HCT116 (cell line): ENCODE data around the gene ITGB6. TPM values are rescaled to one million over a fixed set of nuclear protein-coding genes. Genes with fewer than 3 reads are reported as not detected.

Source experiments
- ATAC-seq: fragments of 200-7000 bp; cut with Tn5 transposase; 2 replicates; pipeline ENCODE4 v1.9.1; 2020; ENCODE audit warnings: mild to moderate bottlenecking, moderate library complexity
- BruUV-seq: library from RNA; stranded (reverse); fragments of 400-500 nt; replicated peaks from 2 replicates; lab custom pipeline; 2021; lab: Mats Ljungman, UMichigan
- CTCF ChIA-PET: fragments of 300-600 bp; sonication (Branson Sonifier 250); formaldehyde crosslinking; loops from one replicate; lab custom pipeline; 2021; ENCODE audit warnings: antibody characterized with exemption; lab: Charles Lee
- POLR2A ChIA-PET: fragments of 300-600, 350-600 bp; sonication (Branson Sonifier 250); formaldehyde crosslinking; loops from one replicate; lab custom pipeline; 2021; ENCODE audit warnings: antibody characterized with exemption; lab: Charles Lee
- RAD21 ChIA-PET, 2 experiments: fragments of 300-600 bp; sonication (Branson Sonifier 250); formaldehyde crosslinking; loops; one replicate each; lab custom pipeline; 2023; ENCODE audit warnings: low total read pairs in 2 of 2; ENCODE audit not compliant: uncharacterized antibody in 2 of 2, unreplicated experiment in 2 of 2, low non-redundant PET in 1 of 2; lab: Charles Lee
- DNase-seq: peaks from one replicate; pipeline ENCODE4 v3.0.0-alpha.2; 2010; ENCODE audit warnings: low read depth, low spot score
- H2AFZ ChIP-seq: fragments of 200-600 bp; shearing (Covaris generic), sonication (generic); 2 replicates; pipeline ENCODE4 v1.6.1; 2017; ENCODE audit warnings: low read depth, mixed run types, mixed read lengths, antibody characterized with exemption, low read length; ENCODE audit not compliant: poor library complexity, severe bottlenecking
- H3K27ac ChIP-seq: 2 replicates; pipeline ENCODE4 v1.5.1; 2012; ENCODE audit warnings: low read depth, low read length
- H3K27me3 ChIP-seq: fragments of 200-600 bp; sonication (generic); 2 replicates; pipeline ENCODE4 v1.6.1; 2016; ENCODE audit warnings: mixed run types, low read length, mixed read lengths; ENCODE audit not compliant: insufficient read depth
- H3K36me3 ChIP-seq, 2 experiments: fragments of 200-500 bp in 1 of 2; fragments of 200-600 bp in 1 of 2; sonication (Bioruptor generic) in 1 of 2; sonication (generic) in 1 of 2; 2 replicates each; pipeline versions ENCODE4 v1.5.1 to v1.6.1; 2014 to 2016; ENCODE audit warnings: low read length in 2 of 2, inconsistent platforms in 1 of 2, mixed read lengths in 1 of 2, mixed run types in 1 of 2; ENCODE audit not compliant: insufficient read depth in 2 of 2, control insufficient read depth in 1 of 2
- H3K4me1 ChIP-seq, 2 experiments: fragments of 200-600 bp in 1 of 2; sonication (generic) in 1 of 2; 2 replicates each; pipeline versions ENCODE4 v1.5.1 to v1.6.1; 2012 to 2017; ENCODE audit warnings: low read length in 2 of 2, inconsistent platforms in 1 of 2, mild to moderate bottlenecking in 1 of 2, mixed read lengths in 1 of 2, mixed run types in 1 of 2, moderate library complexity in 1 of 2; ENCODE audit not compliant: insufficient read depth in 2 of 2, control insufficient read depth in 1 of 2
- H3K4me2 ChIP-seq: fragments of 200-600 bp; sonication (generic); 2 replicates; pipeline ENCODE4 v1.6.1; 2017; ENCODE audit warnings: mixed run types, low read length, mixed read lengths
- H3K4me3 ChIP-seq, 2 experiments: fragments of 200-600 bp in 1 of 2; sonication (generic) in 1 of 2; replicated peaks in 1 of 2; 2 replicates each; pipeline ENCODE4 v1.5.1; 2011 to 2016; ENCODE audit warnings: low read length in 2 of 2, control low read depth in 1 of 2, low read depth in 1 of 2, mild to moderate bottlenecking in 1 of 2, mixed read lengths in 1 of 2, mixed run types in 1 of 2
- H3K79me2 ChIP-seq: fragments of 200-600 bp; sonication (generic); 2 replicates; pipeline ENCODE4 v1.6.1; 2017; ENCODE audit warnings: mild to moderate bottlenecking, mixed run types, low read length, moderate library complexity, mixed read lengths; ENCODE audit not compliant: insufficient read depth
- H3K9ac ChIP-seq: fragments of 200-600 bp; sonication (generic); 2 replicates; pipeline ENCODE4 v1.6.1; 2016; ENCODE audit warnings: low read length, mixed read lengths
- H3K9me2 ChIP-seq: fragments of 200-600 bp; sonication (generic), shearing (Covaris generic); 2 replicates; pipeline ENCODE4 v1.6.1; 2017; ENCODE audit warnings: mixed run types, mild to moderate bottlenecking, moderate library complexity; ENCODE audit not compliant: insufficient read depth
- H3K9me3 ChIP-seq, 2 experiments: fragments of 200-500 bp in 1 of 2; fragments of 200-600 bp in 1 of 2; sonication (Bioruptor generic) in 1 of 2; sonication (generic) in 1 of 2; 2 replicates each; pipeline ENCODE4 v1.6.1; 2014 to 2017; ENCODE audit warnings: low read length in 2 of 2, mixed read lengths in 2 of 2, inconsistent platforms in 1 of 2, low read depth in 1 of 2, mild to moderate bottlenecking in 1 of 2, mixed run types in 1 of 2, moderate library complexity in 1 of 2; ENCODE audit not compliant: control insufficient read depth in 1 of 2, insufficient read depth in 1 of 2
- H4K20me1 ChIP-seq: fragments of 200-600 bp; sonication (generic), shearing (Covaris generic); 2 replicates; pipeline ENCODE4 v1.6.1; 2017; ENCODE audit warnings: mixed run types, mild to moderate bottlenecking, moderate library complexity; ENCODE audit not compliant: insufficient read depth
- CBX3 ChIP-seq: IDR thresholded peaks from 2 replicates; pipeline ENCODE4 v1.6.1; 2012; ENCODE audit warnings: low read depth
- CEBPB ChIP-seq: IDR thresholded peaks from 2 replicates; pipeline ENCODE4 v1.6.1; 2012; ENCODE audit warnings: low read depth
- CTCF ChIP-seq, 3 experiments: fragments of 200-600 bp in 1 of 3; sonication (generic) in 1 of 3; IDR thresholded peaks in 2 of 3; conservative IDR thresholded peaks in 1 of 3; 2 replicates each; pipeline ENCODE4 v1.5.1; 2012 to 2017; ENCODE audit warnings: low read depth in 2 of 3, low read length in 2 of 3, antibody characterized with exemption in 1 of 3, borderline replicate concordance in 1 of 3, control low read depth in 1 of 3, mild to moderate bottlenecking in 1 of 3, mixed read lengths in 1 of 3, mixed run types in 1 of 3, moderate library complexity in 1 of 3; ENCODE audit not compliant: insufficient read depth in 1 of 3
- EGR1 ChIP-seq: IDR thresholded peaks from 2 replicates; pipeline ENCODE4 v1.6.1; 2012; ENCODE audit warnings: low read depth
- EZH2 ChIP-seq: fragments of 200-600 bp; sonication (generic); IDR thresholded peaks from 2 replicates; pipeline ENCODE4 v1.6.1; 2017; ENCODE audit warnings: antibody characterized with exemption, mixed run types
- MAX ChIP-seq: IDR thresholded peaks from 2 replicates; pipeline ENCODE4 v1.6.1; 2012
- RAD21 ChIP-seq: IDR thresholded peaks from 2 replicates; pipeline ENCODE4 v1.6.1; 2012; ENCODE audit warnings: low read depth, mild to moderate bottlenecking
- REST ChIP-seq: IDR thresholded peaks from 2 replicates; pipeline ENCODE4 v1.6.1; 2012; ENCODE audit warnings: low read depth
- SIN3A ChIP-seq: IDR thresholded peaks from 2 replicates; pipeline ENCODE4 v1.6.1; 2012; ENCODE audit warnings: low read depth
- SRF ChIP-seq: IDR thresholded peaks from 2 replicates; pipeline ENCODE4 v1.6.1; 2012; ENCODE audit warnings: low read depth
- ZBTB33 ChIP-seq: IDR thresholded peaks from 2 replicates; pipeline ENCODE4 v1.6.1; 2011; ENCODE audit warnings: mild to moderate bottlenecking, low read length, moderate library complexity; ENCODE audit not compliant: insufficient replicate concordance; ENCODE audit errors: extremely low read depth
- ZFX ChIP-seq: fragments of 450-650 bp; IDR thresholded peaks from 2 replicates; pipeline ENCODE4 v1.6.1; 2017
- intact Hi-C: fragments of 100-400 bp; cut with micrococcal nuclease; formaldehyde crosslinking; loops from 2 replicates; pipeline ENCODE4 v1.10.0; 2022
- total RNA-seq: library from RNA; stranded (reverse); gene quantifications from one replicate; pipeline ENCODE4 v1.2.1, GENCODE V29; 2021; ENCODE audit not compliant: unreplicated experiment

ITGB6 gene
- total RNA-seq, 1 experiment from 2014 or later: 0.12 TPM

GRCh38 chr2:160055726-160056108 lies 144.4 kb downstream of the ITGB6 start (continued):
- TF ChIP-seq REST (no peak), ZFX (no peak)

- no peaks in the 10 kb centered on the region for H3K79me2 ChIP-seq
- H3K27me3 ChIP-seq: no peaks in the 10 kb centered on the region
- no peaks in the 10 kb centered on the region for H3K4me1 ChIP-seq
- no peaks in the 10 kb centered on the region for H3K9me3 ChIP-seq
- RAD21 ChIA-PET: no interaction called here
- H3K27ac ChIP-seq: no peak overlapping the region
- DNase-seq: no peak
- BruUV-seq: no TSS peak
- no peak overlapping the region for H2AFZ ChIP-seq
- H3K4me2 ChIP-seq: no peak overlapping the region
- no peaks in the 10 kb centered on the region for H4K20me1 ChIP-seq
- no peak for ATAC-seq
- POLR2A ChIA-PET: no interaction called here
- intact Hi-C loops: no loop called here
- H3K36me3 ChIP-seq: no peaks in the 10 kb centered on the region
- no peaks in the 10 kb centered on the region for H3K9me2 ChIP-seq
- CTCF ChIA-PET: no interaction called here
- no peak overlapping the region for H3K4me3 ChIP-seq
- H3K9ac ChIP-seq: no peak overlapping the region
- TF ChIP-seq RAD21: no peak
- no peak for TF ChIP-seq CBX3
- TF ChIP-seq ZBTB33: no peak
- no peak for TF ChIP-seq CTCF (IDR thresholded peaks at IDR 0.05 in 2 of 3, conservative IDR thresholded peaks at IDR 0.05 in 1 of 3; ENCODE audit: borderline replicate concordance in 1 of 3, insufficient read depth in 1 of 3, low read depth in 2 of 3, low read length in 2 of 3)
- TF ChIP-seq MAX: no peak
- no peak for TF ChIP-seq EGR1
- TF ChIP-seq SRF: no peak
- no peak for TF ChIP-seq EZH2
- TF ChIP-seq REST: no peak
- no peak for TF ChIP-seq SIN3A
- no peak for TF ChIP-seq CEBPB
Measured at GRCh38 chr2:160054984-160055725, 144.9 kb downstream of the ITGB6 start.
